ENCODE measurements around the gene VAPB.

Gene VAPB

DNA sequence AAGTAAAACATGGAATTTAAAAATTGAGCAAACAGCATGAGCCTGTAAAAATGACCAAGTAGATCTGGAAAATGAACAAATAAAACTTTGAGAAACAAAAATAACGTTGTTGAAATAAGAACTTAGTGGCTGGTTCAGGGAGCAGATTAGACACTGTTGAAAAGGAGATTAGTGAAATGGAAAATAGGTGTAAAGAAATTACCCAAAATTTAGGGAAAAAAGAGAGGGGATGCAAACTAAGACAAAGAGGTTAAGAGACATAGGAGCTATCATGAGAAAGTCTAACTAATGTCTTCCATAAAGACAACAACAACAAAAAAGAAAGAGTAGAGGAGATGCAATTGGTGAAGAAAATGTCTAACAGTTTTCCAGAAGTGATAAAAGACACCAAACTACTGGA is 97.2 kb downstream of the VAPB start:
- no peak for DNase-seq

DNA sequence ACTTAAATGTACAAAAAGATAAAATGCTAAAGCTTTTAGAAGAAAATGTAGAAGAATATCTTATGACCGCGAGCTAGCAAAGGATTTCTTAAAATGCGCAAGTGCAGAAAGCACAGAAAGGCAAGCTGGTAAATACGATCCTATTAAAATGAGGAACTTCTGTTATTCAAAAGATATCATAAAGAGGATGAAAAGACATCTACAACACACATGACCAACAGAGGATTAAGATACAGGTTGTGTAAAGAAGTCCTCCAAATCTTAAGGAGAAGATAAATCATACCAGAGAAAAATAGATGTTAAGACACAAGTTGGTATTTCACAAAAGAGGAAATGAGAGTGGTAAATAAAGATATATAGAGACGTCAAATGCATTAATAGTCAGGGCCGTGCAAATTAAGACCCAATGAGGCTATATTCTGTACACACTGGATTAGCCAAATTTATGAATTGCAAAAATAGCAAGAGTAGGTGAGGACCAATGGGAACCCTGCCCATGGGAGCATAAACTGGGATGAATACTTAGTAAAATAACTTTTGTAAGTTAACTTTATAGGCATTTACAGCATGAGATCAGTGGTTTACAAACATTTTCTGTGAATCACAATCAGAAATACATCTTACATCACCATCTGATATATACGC is 103.2 kb downstream of the VAPB start:
- DNase-seq = no peak

DNA sequence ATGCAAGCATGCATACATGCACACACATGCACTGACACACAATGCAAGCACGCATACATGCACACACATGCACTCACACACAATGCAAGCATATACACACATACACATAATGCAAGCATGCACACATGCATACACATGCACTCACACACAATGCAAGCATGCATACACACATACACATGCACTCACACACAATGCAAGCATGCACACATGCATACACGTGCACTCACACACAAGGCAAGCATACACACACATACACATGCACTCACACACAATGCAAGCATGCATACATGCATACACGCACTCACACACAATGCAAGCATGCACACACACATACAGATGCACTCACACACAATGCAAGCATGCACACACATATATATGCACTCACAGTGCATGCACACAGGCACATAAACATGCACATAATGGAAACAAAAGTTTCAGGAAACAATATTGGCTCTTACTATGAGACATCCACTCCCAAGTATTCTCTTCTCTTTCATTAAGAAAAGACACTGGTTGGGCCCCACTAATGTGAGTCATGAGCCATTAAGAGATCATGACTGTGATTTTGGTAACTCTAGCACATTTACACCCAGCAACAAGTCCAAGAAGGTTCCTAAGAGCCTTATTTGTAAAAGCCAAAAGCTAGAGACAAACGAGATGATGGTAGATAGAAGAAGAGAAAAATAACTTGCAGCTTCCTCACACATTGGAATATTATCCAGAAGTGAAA is 103.9 kb downstream of the VAPB start:
- DNase-seq = no peak

DNA sequence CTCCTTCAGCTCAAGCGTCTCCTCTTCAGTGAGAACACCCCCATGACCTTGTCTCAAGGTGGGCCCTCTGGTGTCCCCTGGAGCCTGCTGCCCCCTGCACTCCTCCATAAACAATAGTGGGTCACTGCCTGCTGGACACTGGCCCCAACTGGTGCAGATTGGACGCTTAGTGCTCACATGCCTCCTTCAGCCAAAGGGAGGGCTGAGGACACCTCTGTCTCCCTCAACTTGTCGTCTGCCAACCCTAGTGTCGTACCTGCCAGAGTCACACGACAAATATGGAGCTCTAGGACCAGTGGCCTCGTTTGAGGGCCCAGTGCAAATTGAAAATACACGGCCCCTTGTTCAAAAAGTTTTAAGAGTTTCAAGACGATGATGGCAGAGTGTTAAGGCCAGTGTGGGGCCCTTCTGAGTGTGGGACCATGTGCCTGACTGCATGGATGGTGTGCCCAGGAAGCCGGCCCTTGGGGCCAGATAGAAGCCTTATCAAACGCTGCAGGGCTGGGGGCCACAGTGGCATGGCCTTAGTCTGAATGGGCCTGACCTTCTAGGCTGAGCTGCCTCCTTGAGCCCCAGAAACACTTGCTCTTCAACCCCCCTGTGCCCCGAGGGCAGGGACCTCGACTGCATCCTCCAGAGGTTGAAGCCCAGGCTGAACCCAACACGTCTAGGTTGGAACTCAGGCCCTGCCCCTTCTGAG is 106.0 kb downstream of the VAPB start:
- DNase-seq = no peak

DNA sequence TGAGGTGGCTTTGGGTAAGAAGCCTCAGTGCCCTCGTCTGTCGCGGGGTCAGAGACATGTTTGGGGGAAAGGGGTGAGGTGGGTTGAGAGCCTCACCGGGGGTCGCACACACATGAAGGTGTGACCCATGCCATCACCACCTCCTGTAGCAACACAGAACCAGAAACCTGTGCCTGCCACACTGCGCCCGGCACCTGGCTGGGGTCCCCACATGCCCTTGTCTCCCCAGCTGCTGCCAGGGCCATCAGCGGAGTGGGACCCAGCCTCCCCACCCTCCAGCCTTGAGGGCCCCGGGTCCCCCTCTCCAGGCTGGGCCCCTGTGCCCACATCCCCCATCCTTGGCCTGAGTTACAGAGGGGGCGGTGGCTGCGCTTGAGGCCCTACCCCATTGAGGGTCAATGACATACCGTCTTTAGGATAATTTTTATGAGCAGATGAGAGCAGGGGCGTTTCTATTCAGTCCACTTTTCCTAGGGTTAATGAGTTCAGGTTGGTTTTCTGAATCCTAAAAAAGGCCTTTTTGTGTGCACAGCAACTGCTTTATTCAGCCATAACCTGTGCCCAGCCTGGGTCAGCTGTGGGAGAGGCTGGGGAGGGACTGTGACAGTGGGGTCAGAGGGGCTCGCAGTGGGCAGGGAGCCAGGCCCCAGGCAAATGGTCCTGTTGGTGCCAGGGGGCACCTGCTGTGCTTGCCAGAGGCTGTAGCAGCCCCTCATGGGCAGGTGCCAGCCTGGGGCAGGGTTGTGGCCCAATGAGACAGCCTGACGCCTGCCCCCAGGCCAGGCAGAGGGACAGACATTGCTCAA is 106.8 kb downstream of the VAPB start:
- no peak for DNase-seq

DNA sequence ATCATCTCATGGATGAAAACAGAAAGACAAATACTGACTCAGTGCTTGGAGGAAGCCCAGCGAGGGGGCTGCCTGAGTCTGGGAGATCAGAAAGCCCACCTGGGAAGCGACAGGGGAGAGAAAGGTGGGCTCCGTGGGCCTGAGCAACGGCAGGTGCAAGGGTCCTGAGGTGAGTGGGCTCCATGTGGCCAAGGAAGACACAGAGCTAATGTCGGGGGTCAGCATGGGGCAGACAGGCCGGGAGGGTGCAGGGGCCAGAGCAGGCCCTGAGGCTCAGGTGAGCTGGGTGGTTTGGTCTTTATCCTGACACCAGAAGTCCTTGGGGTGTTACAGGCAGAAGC is 107.4 kb downstream of the VAPB start:
- DNase-seq = no peak

DNA sequence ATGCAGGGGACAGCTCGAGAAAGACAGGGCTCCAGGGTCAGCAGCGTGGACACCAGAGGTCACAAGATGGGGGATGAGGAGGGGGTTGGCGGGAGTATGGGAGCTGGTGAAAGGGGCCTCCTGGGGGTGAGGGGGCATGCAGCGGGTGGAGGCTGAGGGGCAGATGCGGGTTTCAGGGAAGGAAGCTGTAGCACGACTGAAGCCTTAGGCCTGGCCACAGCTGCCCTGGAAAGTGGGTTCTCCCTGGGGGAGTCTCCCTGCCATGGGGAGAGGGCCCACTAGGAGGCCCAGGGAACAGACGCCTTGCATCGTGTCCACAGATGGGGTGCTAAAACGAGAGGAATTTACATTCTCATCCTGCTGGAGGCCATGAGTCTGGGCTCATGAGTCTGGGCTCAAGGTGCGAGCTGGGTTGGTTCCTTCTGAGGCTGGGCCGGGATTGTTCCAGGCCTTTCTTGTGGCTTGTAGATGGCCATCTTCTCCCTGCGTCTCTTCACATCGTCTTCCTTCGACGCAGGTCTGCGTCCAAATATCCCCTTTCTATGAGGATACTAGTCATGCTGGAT is 108.1 kb downstream of the VAPB start:
- no peak for DNase-seq

DNA sequence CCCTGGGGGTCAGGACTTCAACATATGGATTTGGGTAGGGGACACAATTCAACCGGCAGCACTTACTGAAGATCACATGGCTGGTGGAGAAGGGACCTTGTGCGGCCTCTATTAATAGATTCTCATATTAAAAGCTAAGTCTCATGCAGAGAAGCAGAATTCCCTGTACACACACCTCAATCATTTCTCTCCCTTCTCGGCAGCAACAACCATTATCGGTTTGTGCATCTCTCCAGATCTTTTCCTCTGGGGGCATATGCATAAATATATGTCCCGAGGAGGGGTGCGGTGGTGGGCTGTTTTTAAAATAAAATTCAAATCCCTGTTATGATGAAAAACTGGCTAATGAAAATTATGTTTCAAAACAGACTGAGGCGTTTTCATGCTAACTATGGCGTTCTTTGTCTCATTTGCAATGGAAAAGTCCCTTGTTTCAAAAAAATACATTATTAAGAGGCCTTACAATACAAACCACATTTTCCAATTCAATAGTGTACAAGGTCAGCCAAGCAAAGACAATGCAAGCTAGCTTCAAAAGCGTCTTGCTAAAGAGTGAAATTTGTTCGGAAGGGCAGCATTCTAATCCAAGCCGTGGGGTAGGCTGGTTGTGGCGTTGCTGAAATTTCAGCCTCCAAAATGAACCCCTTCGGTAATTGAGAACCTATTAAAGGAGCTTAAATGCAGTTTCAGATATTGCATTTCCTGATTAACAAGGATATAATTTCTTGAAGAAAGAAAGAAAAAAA is 108.9 kb downstream of the VAPB start:
- no peak for DNase-seq

DNA sequence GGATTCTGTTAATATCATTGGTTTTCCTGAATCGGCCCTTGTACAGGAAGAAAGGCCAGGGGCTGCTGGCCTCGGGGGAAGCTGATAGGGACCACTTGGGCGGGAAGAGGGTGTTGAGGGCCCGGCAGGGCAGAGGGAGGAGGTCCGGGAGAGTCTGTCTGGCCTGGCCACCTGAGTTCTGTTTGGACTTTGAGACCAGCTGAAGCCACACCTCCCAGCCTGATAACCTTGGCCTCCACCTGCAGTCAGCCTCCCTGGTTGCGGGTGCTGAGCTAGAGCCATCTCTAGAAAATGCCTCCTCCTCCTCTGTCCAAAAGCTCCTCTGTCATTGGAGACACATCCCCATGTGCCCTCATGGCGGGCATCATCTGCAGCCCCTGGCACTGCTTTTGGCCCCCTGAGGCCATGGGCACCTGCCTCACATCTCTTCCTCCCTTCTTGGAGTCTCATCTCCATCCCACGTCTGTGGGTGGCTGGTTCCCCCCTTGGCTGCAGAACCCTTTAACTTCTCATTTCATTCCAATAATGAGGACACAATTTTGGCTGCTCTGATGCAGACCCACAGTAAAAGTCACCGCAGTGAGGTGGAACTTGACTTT is 109.5 kb downstream of the VAPB start:
- no peak for DNase-seq

DNA sequence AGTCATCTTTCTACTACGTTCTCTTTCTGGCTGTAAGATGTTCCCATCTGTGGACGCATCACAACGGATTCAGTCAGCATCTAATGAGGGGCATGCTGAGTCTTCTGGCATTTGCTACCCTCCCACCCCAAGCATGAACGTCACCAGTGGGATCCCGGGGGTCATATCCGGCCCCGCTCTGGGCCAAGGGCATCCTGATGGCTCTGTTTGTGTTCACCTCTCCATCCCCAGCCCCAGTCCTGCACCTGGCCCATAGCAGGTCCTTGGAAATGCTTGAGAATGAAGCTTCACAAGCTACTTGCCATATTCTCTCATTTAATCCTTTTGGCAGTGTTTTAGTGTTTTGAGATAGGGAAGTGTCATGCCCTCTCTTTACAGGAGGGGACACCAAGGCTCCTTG is 111.2 kb downstream of the VAPB start:
- no peak for DNase-seq

Measured in NCI-H2081 (cell line).